HG02884 (cell line): Measurements from ENCODE around the gene MARCHF5.
"Not testable (repeated sequence)": the region's sequence is repeated elsewhere in the genome, so short reads cannot be mapped to it uniquely, and the experiment has no call there.

Experiments used
- ATAC-seq: cut with Tn5 transposase; IDR thresholded peaks from one replicate; pipeline ENCODE4 v1.9.1; 2021; ENCODE audit warnings: mild to moderate bottlenecking, moderate library complexity; ENCODE audit not compliant: unreplicated experiment

Gene MARCHF5

GRCh38 chr10:92304061-92304460 is 13.1 kb downstream of the MARCHF5 start:
- ATAC-seq: no peak

GRCh38 chr10:92305133-92306072 is 14.4 kb downstream of the MARCHF5 start:
- ATAC-seq: no peak

GRCh38 chr10:92309272-92309671 is 18.3 kb downstream of the MARCHF5 start:
- ATAC-seq: no peak

DNA sequence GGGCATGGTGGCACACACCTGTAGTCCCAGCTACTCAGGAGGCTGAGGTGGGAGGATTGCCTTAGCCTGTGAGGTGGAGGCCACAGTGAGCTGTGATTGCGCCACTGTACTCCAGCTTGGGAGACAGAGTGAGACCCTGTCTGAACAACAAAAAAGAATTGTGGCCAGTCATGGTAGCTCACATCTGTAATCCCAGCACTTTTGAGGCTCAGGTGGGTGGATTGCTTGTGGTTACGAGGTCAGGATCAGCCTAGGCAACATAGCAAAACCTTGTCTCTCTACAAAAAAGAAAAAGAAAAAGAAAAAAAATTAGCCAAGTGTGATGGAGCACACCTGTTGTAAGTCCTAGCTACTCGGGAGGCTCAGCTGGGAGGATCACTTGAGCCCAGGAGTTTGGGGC is 22.8 kb downstream of the MARCHF5 start:
- no peak for ATAC-seq

GRCh38 chr10:92316610-92317009 is 25.6 kb downstream of the MARCHF5 start:
- ATAC-seq: no peak

DNA sequence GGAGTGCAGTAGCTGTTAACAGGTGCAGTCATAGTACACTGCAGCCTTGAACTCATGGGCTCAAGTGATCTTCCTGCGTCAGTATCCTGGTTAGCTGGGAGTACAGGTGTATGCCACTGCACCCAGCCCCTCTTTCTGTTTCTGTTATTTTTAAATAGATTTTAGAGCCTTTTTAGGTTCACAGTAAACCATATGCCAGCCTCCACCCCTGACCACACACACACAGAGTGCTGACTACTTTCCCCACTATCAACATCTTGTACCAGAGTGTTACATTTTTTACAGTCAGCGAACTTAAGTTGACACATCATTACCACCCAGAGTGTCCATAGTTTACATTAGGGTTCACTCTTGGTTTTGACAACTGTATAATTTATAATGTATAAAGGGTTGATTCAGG is 32.1 kb downstream of the MARCHF5 start:
- ATAC-seq: no peak

DNA sequence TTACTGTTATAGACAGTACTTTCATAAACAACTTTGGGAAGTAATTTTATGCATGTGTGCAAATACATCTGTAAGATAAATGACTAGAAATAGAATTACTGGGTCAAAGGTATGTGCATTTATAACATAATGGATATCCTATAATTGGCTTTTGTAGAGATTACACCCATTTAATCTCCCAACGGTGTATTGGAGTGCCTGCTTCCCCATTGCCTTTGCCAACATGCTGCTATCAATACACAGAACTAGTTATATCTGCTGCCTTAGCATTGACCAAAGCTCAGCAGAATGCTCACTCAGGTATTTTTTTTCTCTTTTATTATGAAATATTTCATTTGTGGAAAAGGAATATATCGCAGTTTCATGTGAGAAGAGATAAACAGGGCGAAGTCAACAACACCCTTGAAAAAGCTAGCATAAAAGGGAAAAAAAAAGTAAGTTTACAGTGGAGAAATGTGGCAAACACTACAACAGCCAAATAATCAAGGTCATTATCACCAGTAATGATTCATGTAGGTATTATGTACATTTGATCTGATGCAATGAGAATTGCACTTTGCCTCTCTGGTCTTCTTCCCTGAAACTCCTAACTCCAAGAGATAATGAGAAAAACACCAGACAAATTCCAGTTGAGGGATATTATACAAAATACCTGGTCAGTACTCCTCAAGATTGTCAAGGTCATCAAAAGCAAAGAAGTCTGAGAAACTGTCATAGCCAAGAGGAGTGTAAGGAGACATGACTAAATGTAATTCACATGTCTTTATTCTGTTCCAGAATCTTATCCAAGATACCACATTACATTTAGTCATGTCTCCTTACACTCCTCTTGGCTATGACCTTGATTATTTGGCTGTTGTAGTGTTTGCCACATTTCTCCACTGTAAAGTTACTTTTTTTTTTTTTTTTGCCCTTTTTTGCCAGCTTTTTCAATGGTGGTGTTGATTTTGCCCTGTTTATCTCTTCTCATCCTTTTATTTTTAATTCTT is 36.8 kb downstream of the MARCHF5 start:
- ATAC-seq: no peak

DNA sequence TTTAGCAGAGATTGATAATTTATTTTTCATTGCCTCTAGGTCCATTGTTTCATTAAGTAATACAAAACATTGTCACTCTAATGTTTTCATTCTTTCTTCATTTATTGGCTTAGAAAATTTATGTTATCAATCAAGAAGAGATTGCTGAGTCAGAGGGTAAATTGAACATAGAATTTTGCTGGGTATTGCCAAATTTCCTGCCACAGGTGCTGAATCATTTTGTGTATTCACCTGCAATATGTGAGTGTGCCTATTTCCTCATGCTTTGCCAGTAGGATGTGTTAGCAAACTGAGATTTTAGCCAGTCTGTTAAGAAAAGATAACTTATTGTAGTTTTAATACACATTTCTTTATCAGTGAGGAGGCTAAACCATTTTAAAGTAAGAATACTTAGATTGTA is 38.0 kb downstream of the MARCHF5 start:
- no peak for ATAC-seq

DNA sequence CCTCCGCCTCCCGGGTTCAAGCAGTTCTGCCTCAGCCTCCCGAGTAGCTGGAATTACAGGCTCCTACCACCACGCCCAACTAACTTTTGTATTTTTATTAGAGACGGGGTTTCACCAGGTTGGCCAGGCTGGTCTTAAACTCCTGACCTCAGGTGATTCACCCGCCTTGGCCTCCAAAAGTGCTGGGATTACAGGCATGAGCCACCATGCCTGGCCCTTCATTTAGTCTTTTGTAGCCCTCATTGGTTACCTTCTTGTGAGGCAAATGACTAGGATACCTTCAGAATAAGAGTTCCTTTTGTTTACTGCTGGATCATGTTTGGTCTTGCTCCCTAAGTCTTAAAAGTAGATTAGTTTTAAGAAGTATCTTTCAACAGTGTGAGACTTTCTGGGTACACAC is 39.0 kb downstream of the MARCHF5 start:
- not testable (repeated sequence) for ATAC-seq

DNA sequence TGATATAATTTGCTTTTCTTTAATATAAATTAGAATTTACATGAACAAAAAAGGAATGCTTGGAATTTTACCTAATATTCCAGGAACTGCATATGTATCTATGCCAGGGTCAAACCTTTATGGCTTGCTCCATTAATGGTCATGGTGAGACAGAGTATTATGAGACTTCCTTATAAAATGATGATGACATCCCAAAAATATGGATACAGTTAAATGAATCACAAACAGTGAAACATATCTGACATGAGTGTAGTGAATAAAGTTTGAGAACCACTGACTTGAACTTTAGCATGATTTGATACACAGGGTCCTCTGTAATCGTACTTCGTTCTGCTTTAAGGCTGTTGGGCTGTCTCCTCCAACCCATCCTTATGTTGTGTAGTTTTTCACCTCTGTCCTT is 51.8 kb downstream of the MARCHF5 start:
- no peak for ATAC-seq

DNA sequence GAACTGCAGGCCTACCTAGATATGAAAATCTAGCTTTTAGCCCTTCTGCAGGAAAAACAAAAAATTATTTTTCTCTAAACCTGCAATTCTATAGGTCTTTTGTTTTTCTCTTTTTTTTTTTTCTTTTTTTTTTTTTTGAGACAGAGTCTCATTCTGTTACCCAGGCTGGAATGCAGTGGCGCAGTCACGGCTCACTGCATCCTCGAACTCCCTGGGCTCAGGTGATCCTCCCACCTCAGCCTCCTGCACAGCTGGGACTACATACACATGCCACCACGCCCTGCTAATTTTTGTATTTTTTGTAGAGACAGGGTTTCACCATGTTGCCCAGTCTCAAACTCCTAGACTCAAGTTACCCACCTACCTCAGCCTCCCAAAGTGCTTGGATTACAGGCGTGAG is 54.6 kb downstream of the MARCHF5 start:
- ATAC-seq: not testable (repeated sequence)

DNA sequence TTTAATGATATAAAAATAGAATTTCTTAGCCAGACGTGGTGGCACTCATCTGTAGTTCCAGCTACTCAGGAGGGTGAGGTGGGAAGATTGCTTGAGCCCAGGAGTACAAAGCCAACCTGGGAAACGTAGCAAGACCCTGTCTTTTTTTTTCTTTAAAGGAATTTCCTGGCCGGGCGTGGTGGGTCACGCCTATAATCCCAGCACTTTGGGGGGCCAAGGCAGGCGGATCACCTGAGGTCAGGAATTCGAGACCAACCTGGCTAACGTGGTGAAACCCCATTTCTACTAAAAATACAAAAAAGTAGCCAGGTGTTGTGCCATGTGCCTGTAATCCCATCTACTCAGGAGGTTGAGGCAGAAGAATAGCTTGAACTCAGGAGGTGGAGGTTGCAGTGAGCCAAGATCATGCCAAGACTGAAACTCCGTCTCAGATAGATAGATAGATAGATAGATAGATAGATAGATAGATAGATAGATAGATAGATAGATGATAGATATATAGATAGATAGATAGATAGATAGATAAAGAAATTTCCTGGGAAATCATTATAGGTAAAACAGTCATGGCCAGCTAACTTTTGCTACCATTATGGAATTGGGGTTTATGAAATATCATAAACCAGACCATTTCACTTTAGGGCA is 56.2 kb downstream of the MARCHF5 start:
- ATAC-seq: not testable (repeated sequence)

- ATAC-seq: no peak
These were observed 59.4 kb downstream of the MARCHF5 start for GRCh38 chr10:92350411-92350810.

DNA sequence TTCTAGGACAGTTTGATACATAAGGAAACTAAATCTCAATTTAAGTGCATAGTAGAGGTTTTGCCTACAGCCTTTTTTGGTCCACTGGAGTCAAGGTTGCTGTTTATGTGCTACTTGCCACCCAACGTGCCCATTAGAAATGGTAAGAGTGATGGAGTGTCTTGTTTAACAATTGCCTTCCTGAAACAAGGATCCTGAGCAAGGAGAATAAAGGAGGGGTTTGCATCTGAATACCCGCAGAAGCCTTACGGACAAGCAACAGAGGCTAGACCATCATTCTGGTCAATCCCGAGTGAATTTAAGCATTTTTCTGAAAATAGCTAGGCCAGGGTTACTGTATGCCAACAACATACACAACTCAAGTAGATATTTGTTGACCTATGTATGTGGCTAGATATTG is 63.6 kb downstream of the MARCHF5 start:
- no peak for ATAC-seq

DNA sequence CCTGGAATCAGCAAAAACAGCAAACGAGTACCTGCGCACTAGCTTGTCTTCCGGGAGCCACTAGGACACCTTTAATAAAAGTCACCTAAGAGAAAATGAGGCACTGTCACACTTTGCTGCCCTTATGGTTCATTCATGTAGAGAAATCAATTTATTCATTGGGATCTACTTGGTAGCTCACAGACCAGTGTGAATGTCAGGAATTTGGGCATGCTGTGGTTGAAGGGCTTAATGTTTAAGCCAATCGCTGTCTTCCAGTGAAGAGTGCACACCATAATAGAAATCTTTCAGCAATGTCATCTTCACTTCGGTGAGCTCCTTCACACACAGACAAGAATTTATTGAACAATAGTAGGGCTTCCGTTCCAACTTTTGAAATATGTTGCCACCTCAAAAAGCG is 65.1 kb downstream of the MARCHF5 start:
- no peak for ATAC-seq

- no peak for ATAC-seq
These were observed 72.5 kb downstream of the MARCHF5 start for GRCh38 chr10:92363498-92363897.

GRCh38 chr10:92366412-92367021 is 75.5 kb downstream of the MARCHF5 start:
- no peak for ATAC-seq

- no peak for ATAC-seq
These were observed 87.0 kb downstream of the MARCHF5 start for GRCh38 chr10:92377962-92378361.

DNA sequence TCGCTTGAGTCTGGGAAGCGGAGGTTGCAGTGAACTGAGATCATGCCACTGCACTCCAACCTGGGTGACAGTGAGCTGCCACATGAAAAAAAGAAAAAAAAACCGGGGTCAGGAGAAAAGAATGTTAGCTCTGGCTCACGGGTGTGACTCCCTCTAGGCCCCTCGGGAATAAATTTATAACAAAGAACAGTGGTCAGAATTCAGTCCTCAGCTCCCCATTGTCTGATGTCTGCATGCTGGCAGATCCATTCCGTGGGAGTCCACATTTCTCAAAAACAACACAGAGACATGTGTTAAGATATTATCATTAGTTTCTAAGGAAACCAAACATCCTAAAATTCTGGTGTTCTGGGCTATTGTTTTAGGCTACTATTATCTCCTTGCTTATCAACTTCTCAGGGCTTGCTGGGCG is 90.6 kb downstream of the MARCHF5 start:
- no peak for ATAC-seq

DNA sequence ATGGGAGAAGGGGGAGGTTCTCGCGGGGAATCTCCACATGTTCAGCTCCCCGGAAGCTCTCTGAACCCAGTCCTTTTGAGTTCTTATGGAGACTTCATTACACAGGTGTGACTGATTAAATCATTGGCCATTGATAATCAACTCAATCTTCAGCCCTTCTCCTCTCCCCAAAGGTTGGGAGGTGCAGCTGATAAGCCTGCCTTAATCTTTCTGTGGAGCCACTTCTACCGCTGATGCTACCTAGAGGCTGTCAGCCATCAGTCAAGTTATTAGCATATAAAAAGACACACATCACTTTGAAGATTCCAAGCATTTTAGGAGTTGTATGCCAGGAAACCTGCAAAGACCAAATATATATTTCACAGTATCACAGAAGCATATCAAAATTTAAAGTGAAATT is 91.7 kb downstream of the MARCHF5 start:
- no peak for ATAC-seq

- no peak for ATAC-seq
These were observed 93.8 kb downstream of the MARCHF5 start for GRCh38 chr10:92384741-92385140.
